Right lobe of liver (tissue), 4 donors: ENCODE data around the gene ADGRL3.

Experiments used
- CTCF ChIP-seq, 4 donors: fragments of 200-600 bp in 3 of 4; fragments of 450-650 bp in 1 of 4; IDR thresholded peaks; one replicate each; pipeline versions ENCODE4 v1.5.1 to v1.8.0; 2016 to 2022; ENCODE audit warnings: antibody characterized with exemption in 4 of 4, mild to moderate bottlenecking in 2 of 4
- POLR2A ChIP-seq: fragments of 450-650 bp; IDR thresholded peaks from one replicate; pipeline ENCODE4 v1.6.1; 2017; ENCODE audit warnings: antibody characterized with exemption, mild to moderate bottlenecking
- donor health status: DM: no; HTN: no; CAD: no.
- donor health status: DM: no; HTN: no; CAD: no.
- donor health status: DM: no; HTN: yes; CAD: no.

- no peak for TF ChIP-seq CTCF (IDR thresholded peaks at IDR 0.05)
- TF ChIP-seq POLR2A = no peak
Measured at GRCh38 chr4:61785761-61786160, 585.6 kb downstream of the ADGRL3 start.
